Measurements from ENCODE around the gene CC2D2A. TPM values are rescaled to one million over a fixed set of nuclear protein-coding genes. Genes with fewer than 3 reads are reported as not detected.
A peak's percentile ranks its signal among the peaks of the same experiment; 100 is the strongest.

The CC2D2A gene
- total RNA-seq, 6 donors from 2014 or later, result 16.3 to 47.4 (median 25.1) TPM

- H3K27ac ChIP-seq, result peak overlapping the region in 3 of 4 donors; percentile 6 to 38 (median 16)
- H3K27me3 ChIP-seq, result no peaks in the 10 kb centered on the region
- DNase-seq (no peak), ATAC-seq (ENCODE audit: low FRiP score in 2 of 2) (peak in 1 of 2 donors; percentile 54)
- peaks cover 0 to 34% (median 7%) of the 10 kb centered on the region in 4 donors for H3K36me3 ChIP-seq
- H3K9me3 ChIP-seq, result no peaks in the 10 kb centered on the region
- TF ChIP-seq, protein P1, sequence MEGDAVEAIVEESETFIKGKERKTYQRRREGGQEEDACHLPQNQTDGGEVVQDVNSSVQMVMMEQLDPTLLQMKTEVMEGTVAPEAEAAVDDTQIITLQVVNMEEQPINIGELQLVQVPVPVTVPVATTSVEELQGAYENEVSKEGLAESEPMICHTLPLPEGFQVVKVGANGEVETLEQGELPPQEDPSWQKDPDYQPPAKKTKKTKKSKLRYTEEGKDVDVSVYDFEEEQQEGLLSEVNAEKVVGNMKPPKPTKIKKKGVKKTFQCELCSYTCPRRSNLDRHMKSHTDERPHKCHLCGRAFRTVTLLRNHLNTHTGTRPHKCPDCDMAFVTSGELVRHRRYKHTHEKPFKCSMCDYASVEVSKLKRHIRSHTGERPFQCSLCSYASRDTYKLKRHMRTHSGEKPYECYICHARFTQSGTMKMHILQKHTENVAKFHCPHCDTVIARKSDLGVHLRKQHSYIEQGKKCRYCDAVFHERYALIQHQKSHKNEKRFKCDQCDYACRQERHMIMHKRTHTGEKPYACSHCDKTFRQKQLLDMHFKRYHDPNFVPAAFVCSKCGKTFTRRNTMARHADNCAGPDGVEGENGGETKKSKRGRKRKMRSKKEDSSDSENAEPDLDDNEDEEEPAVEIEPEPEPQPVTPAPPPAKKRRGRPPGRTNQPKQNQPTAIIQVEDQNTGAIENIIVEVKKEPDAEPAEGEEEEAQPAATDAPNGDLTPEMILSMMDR (IDR thresholded peaks at IDR 0.05), result no peak
- TF ChIP-seq POLR2A (IDR thresholded peaks at IDR 0.05), result no peak
- TF ChIP-seq POLR2AphosphoS5 (IDR thresholded peaks at IDR 0.05), result no peak
- TF ChIP-seq EP300 (IDR thresholded peaks at IDR 0.05), result no peak
- WGBS, 2 donors, result 81 to 83% methylated on average over 6 of the region's 6 CpGs
- H3K4me1 ChIP-seq, result no peaks in the 10 kb centered on the region
- no peak overlapping the region for H3K4me3 ChIP-seq
These were observed 83.1 kb downstream of the CC2D2A start for GRCh38 chr4:15552557-15553362.

DNA sequence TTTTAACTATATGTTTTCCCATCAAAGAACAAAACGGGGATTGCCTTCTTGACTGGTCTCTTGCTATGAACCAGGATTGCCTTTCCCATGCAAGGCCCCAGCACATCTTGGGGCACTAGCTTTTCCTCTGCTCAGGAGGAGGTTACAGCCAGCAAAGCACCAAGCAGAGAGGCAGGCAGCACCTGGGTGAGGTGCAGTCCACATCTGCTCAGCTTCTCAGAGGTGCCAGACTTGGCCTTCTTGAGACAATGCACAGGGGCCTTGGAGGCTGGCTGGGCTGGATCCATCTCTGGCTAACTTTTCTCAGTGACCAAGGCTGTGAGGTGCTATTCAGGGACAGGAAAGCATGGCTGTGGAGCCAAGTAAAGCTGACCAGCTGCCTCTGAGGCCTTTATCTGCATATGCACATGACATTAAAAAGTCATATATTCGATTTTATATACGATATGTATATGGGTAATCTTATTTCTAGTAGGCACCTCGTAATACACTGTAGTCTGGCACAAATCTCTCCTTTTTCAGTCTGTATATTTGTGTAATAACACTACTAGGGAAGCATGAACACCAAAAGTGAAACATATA, 86.9 kb downstream of the CC2D2A start:
- H3K27ac ChIP-seq, result no peak overlapping the region
- peaks cover 0 to 46% (median 7%) of the 10 kb centered on the region in 4 donors for H3K36me3 ChIP-seq

DNA sequence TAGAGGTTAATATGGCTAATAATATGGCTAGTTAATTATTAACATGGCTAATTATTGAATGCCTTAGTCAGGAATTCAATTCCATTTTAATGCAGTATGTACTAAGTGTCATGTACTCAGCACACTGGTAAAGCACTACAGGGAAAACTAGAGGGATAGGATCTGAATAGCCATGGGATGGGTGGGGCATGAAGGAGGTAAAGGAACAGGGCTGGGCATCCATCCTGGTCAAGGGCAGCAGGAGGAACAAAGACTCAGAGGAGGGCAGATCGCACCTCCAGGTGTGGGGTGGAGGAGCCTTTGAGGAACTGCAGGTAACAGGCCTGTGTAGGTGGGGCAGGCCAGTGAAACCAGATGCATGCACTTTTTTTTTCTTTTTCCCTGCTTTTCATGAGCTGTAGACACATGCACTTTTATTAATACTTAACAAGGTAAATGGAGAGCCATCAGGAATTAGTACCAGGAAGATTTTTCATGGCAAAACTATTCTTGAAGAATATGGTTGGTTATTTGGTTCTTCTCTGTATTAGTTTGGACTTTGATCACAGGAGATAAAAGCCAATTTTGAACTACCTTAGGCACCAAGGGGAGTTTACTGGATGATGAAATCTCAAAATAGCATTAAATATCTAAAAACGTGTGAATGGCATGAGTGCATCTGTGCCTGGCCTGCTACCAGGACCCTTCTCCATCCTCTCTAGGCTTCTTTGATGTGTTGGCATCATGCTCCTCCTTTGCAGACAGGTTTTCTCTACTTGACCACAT, 88.3 kb downstream of the CC2D2A start:
- no peaks in the 10 kb centered on the region for H3K4me1 ChIP-seq
- H3K27me3 ChIP-seq, result no peaks in the 10 kb centered on the region
- H3K4me3 ChIP-seq, result no peak overlapping the region
- DNase-seq (no peak), ATAC-seq (ENCODE audit: low FRiP score in 2 of 2) (peak in 1 of 2 donors; percentile 13)
- no peaks in the 10 kb centered on the region for H3K9me3 ChIP-seq
- no peak overlapping the region for H3K27ac ChIP-seq
- TF ChIP-seq POLR2A (IDR thresholded peaks at IDR 0.05), result no peak
- H3K36me3 ChIP-seq, result peaks cover 0 to 51% (median 7%) of the 10 kb centered on the region in 4 donors
- WGBS, 2 donors, result 81 to 91% methylated on average over 2 of the region's 2 CpGs

More for the DNA sequence above, 86.9 kb downstream of the CC2D2A start:
- TF ChIP-seq, protein P1 (IDR thresholded peaks at IDR 0.05), result no peak
- TF ChIP-seq POLR2AphosphoS5 (IDR thresholded peaks at IDR 0.05) (no peak), EP300 (IDR thresholded peaks at IDR 0.05) (no peak)
- WGBS, 2 donors, result 94% methylated on average over 4 of the region's 4 CpGs
- H3K4me3 ChIP-seq, result no peak overlapping the region
- H3K9me3 ChIP-seq, result no peaks in the 10 kb centered on the region
- ATAC-seq (ENCODE audit: low FRiP score in 2 of 2), result no peak
- H3K4me1 ChIP-seq, result no peaks in the 10 kb centered on the region
- no peaks in the 10 kb centered on the region for H3K27me3 ChIP-seq
- DNase-seq, result no peak

- 91 to 97% methylated on average over 2 of the region's 2 CpGs for WGBS, 2 donors
- Histone ChIP-seq H3K27ac (no peak overlapping the region), H3K4me1 (no peaks in the 10 kb centered on the region), H3K4me3 (no peak overlapping the region), H3K9me3 (no peaks in the 10 kb centered on the region), H3K36me3 (peaks cover 2 to 51% (median 11%) of the 10 kb centered on the region in 4 donors), H3K27me3 (no peaks in the 10 kb centered on the region)
- ATAC-seq (ENCODE audit: low FRiP score in 2 of 2) (no peak), DNase-seq (no peak)
- no peak for TF ChIP-seq POLR2AphosphoS5 (IDR thresholded peaks at IDR 0.05)
These were observed 88.9 kb downstream of the CC2D2A start for GRCh38 chr4:15558561-15558960.

DNA sequence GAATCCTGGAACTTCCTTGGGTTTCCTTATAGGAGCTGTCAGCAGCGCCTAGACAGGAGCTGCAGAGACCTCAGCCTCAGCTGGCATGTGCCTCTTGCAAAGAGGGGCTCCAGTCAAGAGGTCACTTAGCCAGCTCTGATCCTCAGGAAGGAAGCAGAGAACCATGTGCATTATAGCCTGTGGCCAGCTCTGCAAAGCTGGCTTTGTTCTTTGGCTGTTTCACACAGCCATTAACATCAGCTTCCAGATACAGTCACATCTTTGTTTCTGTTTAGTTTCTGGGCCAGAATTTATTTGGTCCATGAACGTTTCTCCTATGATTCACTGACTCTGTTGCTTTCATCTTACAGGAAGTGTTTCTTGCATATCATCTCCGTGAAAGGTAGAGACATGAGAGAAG, 92.4 kb downstream of the CC2D2A start:
- DNase-seq, result no peak
- WGBS, 2 donors, result 69 to 81% methylated on average over 3 of the region's 3 CpGs
- H3K4me1 ChIP-seq, result no peaks in the 10 kb centered on the region
- no peaks in the 10 kb centered on the region for H3K9me3 ChIP-seq
- no peaks in the 10 kb centered on the region for H3K27me3 ChIP-seq
- H3K4me3 ChIP-seq, result no peak overlapping the region
- H3K27ac ChIP-seq, result no peak overlapping the region
- no peak for ATAC-seq (ENCODE audit: low FRiP score in 2 of 2)
- TF ChIP-seq, protein P1 (IDR thresholded peaks at IDR 0.05), result no peak
- TF ChIP-seq EP300 (IDR thresholded peaks at IDR 0.05) (no peak), POLR2A (IDR thresholded peaks at IDR 0.05) (no peak), POLR2AphosphoS5 (IDR thresholded peaks at IDR 0.05) (no peak)
- H3K36me3 ChIP-seq, result peaks cover 4 to 60% (median 9%) of the 10 kb centered on the region in 4 donors
